GM10266 (cell line): Measurements from ENCODE around the gene COG5.

ENCODE experiments used
- DNase-seq: peaks from one replicate; pipeline ENCODE4 v3.0.0; 2012; ENCODE audit errors: extremely low spot score
- CTCF ChIP-seq: IDR thresholded peaks from 2 replicates; pipeline ENCODE4 v1.5.1; 2012; ENCODE audit warnings: mild to moderate bottlenecking, low read depth; ENCODE audit not compliant: control insufficient read depth, insufficient read depth; ENCODE audit errors: missing control alignments

Gene COG5

DNA sequence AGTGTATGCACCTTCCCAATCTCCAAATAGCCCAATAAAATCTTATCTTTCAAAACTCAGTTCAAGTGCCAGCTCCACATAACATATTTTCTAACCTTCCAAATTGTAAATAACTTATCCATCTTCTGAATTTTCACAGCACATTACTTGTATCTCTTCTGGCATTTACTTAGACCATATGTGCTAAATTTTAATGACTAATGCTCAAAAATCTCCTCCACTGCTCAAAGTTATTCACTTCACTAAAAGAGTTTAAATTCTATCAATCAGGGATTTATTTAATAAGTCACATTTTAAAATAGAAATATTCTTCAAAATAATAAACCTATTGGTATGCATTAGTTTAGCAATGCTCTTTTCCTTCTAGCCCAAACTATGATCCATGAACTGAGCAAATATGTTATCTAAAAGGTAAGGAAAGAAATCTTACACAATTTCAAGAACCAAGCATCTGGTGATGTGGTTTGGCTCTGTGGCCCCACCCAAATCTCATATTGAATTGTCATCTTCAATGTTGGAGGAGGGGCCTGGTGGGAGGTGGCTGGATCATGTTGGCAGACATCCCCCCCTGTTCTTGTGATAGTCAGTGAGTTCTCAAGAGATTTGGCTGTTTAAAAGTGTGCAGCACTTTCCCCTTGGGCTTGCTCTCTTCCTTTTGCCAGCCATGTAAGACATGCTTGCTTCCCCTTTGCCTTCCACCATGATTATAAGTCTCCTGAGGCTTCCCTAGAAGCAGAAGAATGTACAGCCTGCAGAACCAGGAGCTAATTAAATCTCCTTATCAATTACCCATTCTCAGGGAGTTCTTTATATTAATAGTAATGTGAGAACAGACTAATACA, 121.9 kb downstream of the COG5 start:
- no peak for TF ChIP-seq CTCF
- DNase-seq: no peak

- no peak for DNase-seq
- TF ChIP-seq CTCF: no peak
These were observed 124.7 kb downstream of the COG5 start for GRCh38 chr7:107439025-107439424.

DNA sequence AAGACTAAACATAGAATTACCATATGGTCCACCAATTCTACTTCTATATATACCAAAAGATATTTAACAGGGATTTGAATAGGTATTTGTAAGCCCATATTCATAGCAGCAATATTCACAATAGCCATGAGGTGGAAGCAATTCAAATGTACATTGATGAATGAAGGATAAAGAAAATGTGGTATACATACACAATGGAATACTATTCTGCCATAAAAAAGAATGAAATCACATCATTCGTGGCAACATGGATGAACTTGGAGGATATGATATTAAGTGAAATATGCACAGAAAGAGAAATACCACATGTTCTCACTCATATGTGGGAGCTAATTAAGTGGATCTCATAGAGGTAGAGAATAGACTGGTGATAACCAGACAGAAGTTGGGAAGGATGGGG, 128.0 kb downstream of the COG5 start:
- TF ChIP-seq CTCF: no peak
- no peak for DNase-seq

GRCh38 chr7:107432261-107432660, 131.5 kb downstream of the COG5 start:
- no peak for TF ChIP-seq CTCF
- DNase-seq: no peak

GRCh38 chr7:107430057-107430456, 133.7 kb downstream of the COG5 start:
- TF ChIP-seq CTCF: no peak
- no peak for DNase-seq

- no peak for DNase-seq
- no peak for TF ChIP-seq CTCF
These were observed 135.1 kb downstream of the COG5 start for GRCh38 chr7:107428642-107429041.

- no peak for TF ChIP-seq CTCF
- no peak for DNase-seq
These were observed 136.3 kb downstream of the COG5 start for GRCh38 chr7:107427462-107427861.
